Endothelial cell of umbilical vein (primary cell): ENCODE data around the gene FAM114A2. TPM values are rescaled to one million over a fixed set of nuclear protein-coding genes. Genes with fewer than 3 reads are reported as not detected.
A peak's percentile ranks its signal among the peaks of the same experiment; 100 is the strongest.

Source experiments
- BruUV-seq: library from RNA; stranded (reverse); fragments of 400-500 nt; replicated peaks from 2 replicates; lab custom pipeline; 2021; lab: Mats Ljungman, UMichigan
- CTCF ChIA-PET: fragments of 300-600, 350-600 bp; sonication (Branson Sonifier 250); formaldehyde crosslinking; loops from one replicate; lab custom pipeline; 2021; ENCODE audit warnings: antibody characterized with exemption, inconsistent platforms; lab: Charles Lee
- POLR2A ChIA-PET: fragments of 300-600, 350-600 bp; sonication (Branson Sonifier 250); formaldehyde crosslinking; loops from one replicate; lab custom pipeline; 2021; ENCODE audit warnings: antibody characterized with exemption, inconsistent platforms; lab: Charles Lee
- DNase-seq: peaks from one replicate; pipeline ENCODE4 v3.0.0-alpha.2; 2011; ENCODE audit warnings: low read depth, low spot score
- FAIRE-seq: peaks from 2 replicates; lab custom pipeline; 2011; peaks lifted over from hg19 to GRCh38; lab: Jason Lieb, UNC
- H2AFZ ChIP-seq: 2 replicates; pipeline ENCODE4 v1.6.0; 2012; ENCODE audit warnings: low read depth, low read length, control low read depth, inconsistent platforms
- H3K27ac ChIP-seq: 2 replicates; pipeline ENCODE4 v1.5.1; 2011; ENCODE audit warnings: low read depth, mild to moderate bottlenecking, control low read depth, low read length, moderate library complexity; ENCODE audit not compliant: insufficient read depth
- H3K27me3 ChIP-seq, 2 experiments: 2 replicates each; pipeline versions ENCODE4 v1.6.0 to v1.6.1; 2011; ENCODE audit warnings: low read length in 2 of 2, mixed read lengths in 1 of 2; ENCODE audit not compliant: control insufficient read depth in 2 of 2, insufficient read depth in 2 of 2
- H3K36me3 ChIP-seq, 2 experiments: 2 replicates in 1 of 2; 3 replicates in 1 of 2; pipeline ENCODE4 v1.5.1; 2011; ENCODE audit warnings: low read length in 2 of 2, mild to moderate bottlenecking in 1 of 2, moderate library complexity in 1 of 2; ENCODE audit not compliant: control insufficient read depth in 2 of 2, insufficient read depth in 2 of 2; ENCODE audit errors: extremely low read depth in 1 of 2
- H3K4me1 ChIP-seq: 3 replicates; pipeline ENCODE4 v1.5.1; 2011; ENCODE audit warnings: mild to moderate bottlenecking, low read length; ENCODE audit not compliant: control insufficient read depth, insufficient read depth; ENCODE audit errors: extremely low read depth
- H3K4me2 ChIP-seq: 2 replicates; pipeline ENCODE4 v1.6.1; 2011; ENCODE audit warnings: low read length, control low read depth, mixed read lengths; ENCODE audit not compliant: insufficient read depth
- H3K4me3 ChIP-seq, 3 experiments: fragments of 200-600 bp in 1 of 3; sonication (generic), shearing (Covaris generic) in 1 of 3; replicated peaks in 1 of 3; 2 replicates each; pipeline ENCODE4 v1.5.1; 2011 to 2016; ENCODE audit warnings: control low read depth in 3 of 3, low read length in 3 of 3, mild to moderate bottlenecking in 2 of 3, inconsistent platforms in 1 of 3, low read depth in 1 of 3, moderate library complexity in 1 of 3; ENCODE audit not compliant: insufficient read depth in 1 of 3
- H3K79me2 ChIP-seq: 2 replicates; pipeline ENCODE4 v1.6.0; 2012; ENCODE audit warnings: low read length, inconsistent platforms; ENCODE audit not compliant: control insufficient read depth, insufficient read depth
- H3K9ac ChIP-seq: replicated peaks from 2 replicates; pipeline ENCODE3; 2011; ENCODE audit warnings: low read length, control low read depth; ENCODE audit not compliant: insufficient read depth; ENCODE audit errors: extremely low read depth
- H3K9me1 ChIP-seq: replicated peaks from 3 replicates; pipeline ENCODE4 v1.6.0; 2011; ENCODE audit warnings: mild to moderate bottlenecking, low read length; ENCODE audit not compliant: control insufficient read depth, insufficient read depth; ENCODE audit errors: extremely low read depth
- H3K9me3 ChIP-seq: replicated peaks from 2 replicates; pipeline ENCODE4 v1.5.1; 2012; ENCODE audit warnings: low read length, inconsistent platforms; ENCODE audit not compliant: control insufficient read depth, insufficient read depth
- H4K20me1 ChIP-seq: replicated peaks from 2 replicates; pipeline ENCODE3; 2011; ENCODE audit warnings: mild to moderate bottlenecking, low read length; ENCODE audit not compliant: control insufficient read depth, insufficient read depth; ENCODE audit errors: extremely low read depth
- CTCF ChIP-seq, 2 donors: IDR thresholded peaks; 1 replicate in 1 of 2; 2 replicates in 1 of 2; pipeline ENCODE4 v1.5.1; 2011; ENCODE audit warnings: low read length in 2 of 2, mild to moderate bottlenecking in 2 of 2, moderate library complexity in 2 of 2, control low read depth in 1 of 2, inconsistent platforms in 1 of 2, low read depth in 1 of 2; ENCODE audit not compliant: insufficient read depth in 1 of 2; ENCODE audit errors: extremely low read depth in 1 of 2
- EZH2 ChIP-seq: IDR thresholded peaks from 2 replicates; pipeline ENCODE4 v1.6.1; 2012; ENCODE audit warnings: borderline replicate concordance, low read depth, mild to moderate bottlenecking, moderate library complexity, low read length, inconsistent platforms; ENCODE audit not compliant: severe bottlenecking
- FOS ChIP-seq: IDR thresholded peaks from 2 replicates; pipeline ENCODE4 v1.6.1; 2011; ENCODE audit warnings: mild to moderate bottlenecking, low read length, moderate library complexity, borderline replicate concordance; ENCODE audit not compliant: insufficient read depth
- GATA2 ChIP-seq: IDR thresholded peaks from 2 replicates; pipeline ENCODE4 v1.7.0; 2011; ENCODE audit warnings: low read depth, mild to moderate bottlenecking, moderate library complexity, mixed read lengths, low read length; ENCODE audit not compliant: insufficient read length, insufficient read depth
- JUN ChIP-seq: IDR thresholded peaks from 2 replicates; pipeline ENCODE4 v1.6.1; 2011; ENCODE audit warnings: borderline replicate concordance, low read depth; ENCODE audit not compliant: insufficient read length, insufficient read depth
- MAX ChIP-seq: IDR thresholded peaks from 2 replicates; pipeline ENCODE4 v1.6.1; 2011; ENCODE audit not compliant: insufficient read depth, insufficient read length
- MYC ChIP-seq: IDR thresholded peaks from one replicate; pipeline ENCODE4 v1.6.1; 2011; ENCODE audit warnings: mild to moderate bottlenecking, low read depth, low read length
- POLR2A ChIP-seq: IDR thresholded peaks from 2 replicates; pipeline ENCODE4 v1.6.1; 2012; ENCODE audit warnings: low read depth, mild to moderate bottlenecking, control low read depth, low read length
- POLR2AphosphoS5 ChIP-seq: IDR thresholded peaks from 2 replicates; pipeline ENCODE4 v1.6.1; 2012; ENCODE audit warnings: low read depth, mild to moderate bottlenecking, control low read depth, low read length, moderate library complexity; ENCODE audit not compliant: insufficient read depth
- dilution Hi-C: fragments of 300-500 bp; cut with MboI; formaldehyde crosslinking; loops from one replicate; pipeline ENCODE4 v1.15.0; 2019; ENCODE audit warnings: low sequenced_read_pairs; ENCODE audit not compliant: extremely low pct_ligation_motif_present
- intact Hi-C: fragments of 100-400 bp; cut with micrococcal nuclease; formaldehyde crosslinking; loops from one replicate; pipeline ENCODE4 v1.10.0; 2022
- polyA plus RNA-seq, 4 experiments: library from polyadenylated mRNA; depleted of rRNA in 3 of 4; stranded (reverse) in 3 of 4; unstranded in 1 of 4; fragments of >200 nt; gene quantifications; 2 replicates each; pipeline versions ENCODE4 v1.2.1 to v1.2.3, GENCODE V29; 2011 to 2012; ENCODE audit warnings: missing spikeins in 1 of 4
- total RNA-seq: library from RNA; stranded (reverse); gene quantifications from 2 replicates; pipeline ENCODE4 v1.2.3, GENCODE V29; 2021

Gene FAM114A2
- total and polyA plus RNA-seq, 2 donors (not counting 3 experiments of a cell fraction or from before 2014, with no cell fraction given), result 9.6 to 31.3 TPM

- H2AFZ ChIP-seq, result peak overlapping the region; percentile 38
- dilution Hi-C loops, result no loop called here
- H3K4me2 ChIP-seq, result peak overlapping the region; percentile 57
- DNase-seq (peak; percentile 14), FAIRE-seq (peak; percentile 21)
- ChIA-PET POLR2A (interaction anchor here (1.8 kb wide), 1 partner anchor 36 kb away, joined by 5 read pairs; the partner anchor contains the start of genes FAM114A2 and MFAP3), CTCF (interaction anchor here (1.0 to 1.3 kb wide), 2 partner anchors 28 to 36 kb away, joined by 3 to 6 read pairs; partner anchors contain the start of genes FAM114A2 and MFAP3)
- intact Hi-C loops, result loop anchor here (1.0 kb wide), 2 partner anchors 36 to 366 kb away; partner anchors contain the start of genes FAM114A2 and MFAP3
- H3K4me1 ChIP-seq, result peaks cover 17% of the 10 kb centered on the region
- no peaks in the 10 kb centered on the region for H3K9me3 ChIP-seq
- H3K9ac ChIP-seq, result peak overlapping the region; percentile 60
- H3K27ac ChIP-seq, result peak overlapping the region; percentile 86
- H3K79me2 ChIP-seq, result no peaks in the 10 kb centered on the region
- H3K36me3 ChIP-seq, result peaks cover 0 to 5% of the 10 kb centered on the region in 2 experiments
- TF ChIP-seq MYC, result no peak
- no peak for TF ChIP-seq JUN
- no peak for TF ChIP-seq EZH2
- TF ChIP-seq POLR2A, result no peak
- TF ChIP-seq FOS, result no peak
- no peak for TF ChIP-seq MAX
- no peak for TF ChIP-seq POLR2AphosphoS5
- no peak for TF ChIP-seq CTCF (IDR thresholded peaks at IDR 0.05; ENCODE audit: extremely low read depth in 1 of 2, insufficient read depth in 1 of 2, low read depth in 1 of 2, low read length in 2 of 2)
- TF ChIP-seq GATA2, result no peak
- no peaks in the 10 kb centered on the region for H4K20me1 ChIP-seq
- H3K27me3 ChIP-seq, result no peaks in the 10 kb centered on the region
- no peaks in the 10 kb centered on the region for H3K9me1 ChIP-seq
- TSS peak; percentile 96 for BruUV-seq
- no peak overlapping the region for H3K4me3 ChIP-seq
These were observed 36.1 kb downstream of the FAM114A2 start for GRCh38 chr5:154002511-154003020.
